HEK293 (cell line): ENCODE measurements around the gene CAPS.

Experiments used
- MZF1 ChIP-seq: fragments of 450-650 bp; formaldehyde crosslinking; IDR thresholded peaks from 2 replicates; pipeline ENCODE4 v1.5.1; 2017; ENCODE audit warnings: missing biosample characterization, missing genetic modification characterization, borderline replicate concordance
- RBAK ChIP-seq: fragments of 450-650 bp; formaldehyde crosslinking; IDR thresholded peaks from 2 replicates; pipeline ENCODE4 v1.5.1; 2016; ENCODE audit warnings: missing biosample characterization, missing genetic modification characterization
- SP3 ChIP-seq: fragments of 450-650 bp; formaldehyde crosslinking; IDR thresholded peaks from 2 replicates; pipeline ENCODE4 v1.5.1; 2016; ENCODE audit warnings: missing biosample characterization, missing genetic modification characterization
- ZNF350 ChIP-seq: fragments of 450-650 bp; formaldehyde crosslinking; IDR thresholded peaks from 2 replicates; pipeline ENCODE4 v1.5.0; 2017; ENCODE audit warnings: missing biosample characterization, mild to moderate bottlenecking, missing genetic modification characterization
- ZNF585B ChIP-seq: fragments of 450-650 bp; formaldehyde crosslinking; IDR thresholded peaks from 2 replicates; pipeline ENCODE4 v1.5.1; 2016; ENCODE audit warnings: missing biosample characterization, missing genetic modification characterization
- TF ChIP-seq, protein P1 (sequence below): fragments of 450-650 bp; formaldehyde crosslinking; IDR thresholded peaks from 2 replicates; pipeline ENCODE4 v1.5.1; 2016; ENCODE audit warnings: missing biosample characterization, missing genetic modification characterization
- TF ChIP-seq, protein P2 (sequence below): fragments of 450-650 bp; formaldehyde crosslinking; IDR thresholded peaks from 2 replicates; pipeline ENCODE4 v1.5.1; 2016; ENCODE audit warnings: missing biosample characterization, missing genetic modification characterization
- TF ChIP-seq, protein P3 (sequence below): fragments of 450-650 bp; formaldehyde crosslinking; IDR thresholded peaks from 2 replicates; pipeline ENCODE4 v1.5.1; 2016; ENCODE audit warnings: missing biosample characterization, missing genetic modification characterization
- TF ChIP-seq, protein P4 (sequence below): fragments of 450-650 bp; formaldehyde crosslinking; IDR thresholded peaks from 2 replicates; pipeline ENCODE4 v1.5.1; 2016; ENCODE audit warnings: missing biosample characterization, missing genetic modification characterization

DNA sequence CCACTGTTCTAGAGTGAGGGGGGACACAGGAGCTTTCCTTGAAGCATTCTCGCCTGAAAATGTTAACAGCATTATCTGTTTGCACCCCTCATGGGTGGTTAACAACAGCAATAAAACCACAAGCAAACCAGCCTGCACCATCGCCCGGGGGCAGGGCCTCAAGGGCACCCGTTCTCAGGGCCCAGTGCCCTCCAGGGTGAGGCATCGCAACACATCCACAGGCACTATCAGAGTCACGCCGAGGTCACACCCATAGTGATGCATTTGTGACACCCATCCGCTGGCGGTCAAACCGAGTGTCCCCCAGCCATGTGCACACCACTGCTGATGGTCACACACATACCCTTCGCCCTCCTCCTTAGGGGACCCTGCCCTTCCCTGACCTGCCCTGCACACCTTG lies 48.3 kb upstream of the CAPS start:
- TF ChIP-seq RBAK (tag by site-specific recombination): no peak
- TF ChIP-seq, protein P1, sequence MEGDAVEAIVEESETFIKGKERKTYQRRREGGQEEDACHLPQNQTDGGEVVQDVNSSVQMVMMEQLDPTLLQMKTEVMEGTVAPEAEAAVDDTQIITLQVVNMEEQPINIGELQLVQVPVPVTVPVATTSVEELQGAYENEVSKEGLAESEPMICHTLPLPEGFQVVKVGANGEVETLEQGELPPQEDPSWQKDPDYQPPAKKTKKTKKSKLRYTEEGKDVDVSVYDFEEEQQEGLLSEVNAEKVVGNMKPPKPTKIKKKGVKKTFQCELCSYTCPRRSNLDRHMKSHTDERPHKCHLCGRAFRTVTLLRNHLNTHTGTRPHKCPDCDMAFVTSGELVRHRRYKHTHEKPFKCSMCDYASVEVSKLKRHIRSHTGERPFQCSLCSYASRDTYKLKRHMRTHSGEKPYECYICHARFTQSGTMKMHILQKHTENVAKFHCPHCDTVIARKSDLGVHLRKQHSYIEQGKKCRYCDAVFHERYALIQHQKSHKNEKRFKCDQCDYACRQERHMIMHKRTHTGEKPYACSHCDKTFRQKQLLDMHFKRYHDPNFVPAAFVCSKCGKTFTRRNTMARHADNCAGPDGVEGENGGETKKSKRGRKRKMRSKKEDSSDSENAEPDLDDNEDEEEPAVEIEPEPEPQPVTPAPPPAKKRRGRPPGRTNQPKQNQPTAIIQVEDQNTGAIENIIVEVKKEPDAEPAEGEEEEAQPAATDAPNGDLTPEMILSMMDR (tag by site-specific recombination): no peak
- TF ChIP-seq, protein P2, sequence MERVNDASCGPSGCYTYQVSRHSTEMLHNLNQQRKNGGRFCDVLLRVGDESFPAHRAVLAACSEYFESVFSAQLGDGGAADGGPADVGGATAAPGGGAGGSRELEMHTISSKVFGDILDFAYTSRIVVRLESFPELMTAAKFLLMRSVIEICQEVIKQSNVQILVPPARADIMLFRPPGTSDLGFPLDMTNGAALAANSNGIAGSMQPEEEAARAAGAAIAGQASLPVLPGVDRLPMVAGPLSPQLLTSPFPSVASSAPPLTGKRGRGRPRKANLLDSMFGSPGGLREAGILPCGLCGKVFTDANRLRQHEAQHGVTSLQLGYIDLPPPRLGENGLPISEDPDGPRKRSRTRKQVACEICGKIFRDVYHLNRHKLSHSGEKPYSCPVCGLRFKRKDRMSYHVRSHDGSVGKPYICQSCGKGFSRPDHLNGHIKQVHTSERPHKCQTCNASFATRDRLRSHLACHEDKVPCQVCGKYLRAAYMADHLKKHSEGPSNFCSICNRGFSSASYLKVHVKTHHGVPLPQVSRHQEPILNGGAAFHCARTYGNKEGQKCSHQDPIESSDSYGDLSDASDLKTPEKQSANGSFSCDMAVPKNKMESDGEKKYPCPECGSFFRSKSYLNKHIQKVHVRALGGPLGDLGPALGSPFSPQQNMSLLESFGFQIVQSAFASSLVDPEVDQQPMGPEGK: no peak
- no peak for TF ChIP-seq SP3 (tag by site-specific recombination)
- no peak for TF ChIP-seq ZNF350
- TF ChIP-seq MZF1 (tag by site-specific recombination): no peak
- TF ChIP-seq, protein P3, sequence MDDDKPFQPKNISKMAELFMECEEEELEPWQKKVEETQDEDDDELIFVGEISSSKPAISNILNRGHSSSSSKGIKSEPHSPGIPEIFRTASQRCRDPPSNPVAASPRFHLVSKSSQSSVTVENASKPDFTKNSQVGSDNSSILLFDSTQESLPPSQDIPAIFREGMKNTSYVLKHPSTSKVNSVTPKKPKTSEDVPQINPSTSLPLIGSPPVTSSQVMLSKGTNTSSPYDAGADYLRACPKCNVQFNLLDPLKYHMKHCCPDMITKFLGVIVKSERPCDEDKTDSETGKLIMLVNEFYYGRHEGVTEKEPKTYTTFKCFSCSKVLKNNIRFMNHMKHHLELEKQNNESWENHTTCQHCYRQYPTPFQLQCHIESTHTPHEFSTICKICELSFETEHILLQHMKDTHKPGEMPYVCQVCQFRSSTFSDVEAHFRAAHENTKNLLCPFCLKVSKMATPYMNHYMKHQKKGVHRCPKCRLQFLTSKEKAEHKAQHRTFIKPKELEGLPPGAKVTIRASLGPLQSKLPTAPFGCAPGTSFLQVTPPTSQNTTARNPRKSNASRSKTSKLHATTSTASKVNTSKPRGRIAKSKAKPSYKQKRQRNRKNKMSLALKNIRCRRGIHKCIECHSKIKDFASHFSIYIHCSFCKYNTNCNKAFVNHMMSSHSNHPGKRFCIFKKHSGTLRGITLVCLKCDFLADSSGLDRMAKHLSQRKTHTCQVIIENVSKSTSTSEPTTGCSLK (tag by site-specific recombination): no peak
- no peak for TF ChIP-seq ZNF585B (tag by site-specific recombination)
- TF ChIP-seq, protein P4, sequence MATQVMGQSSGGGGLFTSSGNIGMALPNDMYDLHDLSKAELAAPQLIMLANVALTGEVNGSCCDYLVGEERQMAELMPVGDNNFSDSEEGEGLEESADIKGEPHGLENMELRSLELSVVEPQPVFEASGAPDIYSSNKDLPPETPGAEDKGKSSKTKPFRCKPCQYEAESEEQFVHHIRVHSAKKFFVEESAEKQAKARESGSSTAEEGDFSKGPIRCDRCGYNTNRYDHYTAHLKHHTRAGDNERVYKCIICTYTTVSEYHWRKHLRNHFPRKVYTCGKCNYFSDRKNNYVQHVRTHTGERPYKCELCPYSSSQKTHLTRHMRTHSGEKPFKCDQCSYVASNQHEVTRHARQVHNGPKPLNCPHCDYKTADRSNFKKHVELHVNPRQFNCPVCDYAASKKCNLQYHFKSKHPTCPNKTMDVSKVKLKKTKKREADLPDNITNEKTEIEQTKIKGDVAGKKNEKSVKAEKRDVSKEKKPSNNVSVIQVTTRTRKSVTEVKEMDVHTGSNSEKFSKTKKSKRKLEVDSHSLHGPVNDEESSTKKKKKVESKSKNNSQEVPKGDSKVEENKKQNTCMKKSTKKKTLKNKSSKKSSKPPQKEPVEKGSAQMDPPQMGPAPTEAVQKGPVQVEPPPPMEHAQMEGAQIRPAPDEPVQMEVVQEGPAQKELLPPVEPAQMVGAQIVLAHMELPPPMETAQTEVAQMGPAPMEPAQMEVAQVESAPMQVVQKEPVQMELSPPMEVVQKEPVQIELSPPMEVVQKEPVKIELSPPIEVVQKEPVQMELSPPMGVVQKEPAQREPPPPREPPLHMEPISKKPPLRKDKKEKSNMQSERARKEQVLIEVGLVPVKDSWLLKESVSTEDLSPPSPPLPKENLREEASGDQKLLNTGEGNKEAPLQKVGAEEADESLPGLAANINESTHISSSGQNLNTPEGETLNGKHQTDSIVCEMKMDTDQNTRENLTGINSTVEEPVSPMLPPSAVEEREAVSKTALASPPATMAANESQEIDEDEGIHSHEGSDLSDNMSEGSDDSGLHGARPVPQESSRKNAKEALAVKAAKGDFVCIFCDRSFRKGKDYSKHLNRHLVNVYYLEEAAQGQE (tag by site-specific recombination): no peak
